SK-N-SH (cell line): ENCODE data around the gene LGR4. TPM values are rescaled to one million over a fixed set of nuclear protein-coding genes. Genes with fewer than 3 reads are reported as not detected.

Experiments used
- CTCF ChIA-PET: fragments of 300-600, 350-600 bp; formaldehyde crosslinking; extraction: SDS; loops from one replicate; lab custom pipeline; 2021; lab: Yijun Ruan, JAX
- POLR2A ChIA-PET: fragments of 350-600 bp; sonication (Branson Sonifier 250); formaldehyde crosslinking; extraction: SDS; loops from one replicate; lab custom pipeline; 2020; ENCODE audit warnings: antibody characterized with exemption, inconsistent platforms; lab: Yijun Ruan, JAX
- DNase-seq: peaks from one replicate; pipeline ENCODE4 v3.0.0; 2012
- H2AFZ ChIP-seq: fragments of 200-600 bp; sonication (generic); 2 replicates; pipeline ENCODE4 v1.8.1; 2016; ENCODE audit warnings: antibody characterized with exemption, mild to moderate bottlenecking, low read depth
- H3F3A ChIP-seq: fragments of 200-600 bp; sonication (generic); replicated peaks from 2 replicates; pipeline ENCODE3; 2016; ENCODE audit warnings: antibody characterized with exemption, mild to moderate bottlenecking; ENCODE audit not compliant: insufficient read depth
- H3K27ac ChIP-seq, 2 experiments: fragments of 200-500 bp in 1 of 2; fragments of 200-600 bp in 1 of 2; sonication (Bioruptor generic) in 1 of 2; sonication (generic), shearing (Covaris generic) in 1 of 2; 2 replicates each; pipeline versions ENCODE4 v1.5.1 to v1.6.1; 2014 to 2016; ENCODE audit warnings: low read depth in 2 of 2, inconsistent platforms in 1 of 2, low read length in 1 of 2, mild to moderate bottlenecking in 1 of 2, mixed read lengths in 1 of 2
- H3K27me3 ChIP-seq: fragments of 200-600 bp; sonication (generic), shearing (Covaris generic); 2 replicates; pipeline ENCODE4 v1.6.1; 2016; ENCODE audit warnings: mixed run types; ENCODE audit not compliant: insufficient read depth
- H3K36me3 ChIP-seq, 2 experiments: fragments of 200-500 bp in 1 of 2; fragments of 200-600 bp in 1 of 2; sonication (Bioruptor generic) in 1 of 2; sonication (generic) in 1 of 2; replicated peaks in 1 of 2; 2 replicates each; pipeline versions ENCODE3 to v1.5.1; 2014 to 2016; ENCODE audit warnings: low read length in 1 of 2, mild to moderate bottlenecking in 1 of 2; ENCODE audit not compliant: insufficient read depth in 2 of 2, control insufficient read depth in 1 of 2
- H3K4me1 ChIP-seq, 2 experiments: fragments of 200-500 bp in 1 of 2; fragments of 200-600 bp in 1 of 2; sonication (Bioruptor generic) in 1 of 2; sonication (generic), shearing (Covaris generic) in 1 of 2; 2 replicates each; pipeline versions ENCODE4 v1.5.1 to v1.6.1; 2014 to 2016; ENCODE audit warnings: low read depth in 1 of 2, low read length in 1 of 2, mixed run types in 1 of 2; ENCODE audit not compliant: insufficient read depth in 2 of 2, control insufficient read depth in 1 of 2
- H3K4me2 ChIP-seq: fragments of 200-600 bp; sonication (generic), shearing (Covaris generic); 2 replicates; pipeline ENCODE4 v1.6.1; 2017; ENCODE audit warnings: mixed run types
- H3K4me3 ChIP-seq, 2 experiments: fragments of 200-500 bp in 1 of 2; fragments of 200-600 bp in 1 of 2; sonication (Bioruptor generic) in 1 of 2; sonication (generic), shearing (Covaris generic) in 1 of 2; 2 replicates each; pipeline versions ENCODE4 v1.5.1 to v1.8.1; 2014 to 2016; ENCODE audit warnings: low read depth in 2 of 2, inconsistent platforms in 1 of 2, low read length in 1 of 2, mild to moderate bottlenecking in 1 of 2, mixed read lengths in 1 of 2, moderate library complexity in 1 of 2
- H3K79me2 ChIP-seq: fragments of 200-600 bp; sonication (generic); 2 replicates; pipeline ENCODE4 v1.8.1; 2017; ENCODE audit warnings: mild to moderate bottlenecking; ENCODE audit not compliant: insufficient read depth
- H3K9ac ChIP-seq: fragments of 200-600 bp; sonication (generic); 2 replicates; pipeline ENCODE4 v1.6.1; 2017; ENCODE audit warnings: mixed run types
- H3K9me2 ChIP-seq: fragments of 200-600 bp; sonication (generic); 2 replicates; pipeline ENCODE4 v1.6.1; 2017; ENCODE audit warnings: mixed run types
- H3K9me3 ChIP-seq: fragments of 200-600 bp; sonication (generic); 2 replicates; pipeline ENCODE4 v1.6.1; 2017; ENCODE audit warnings: mixed run types, mild to moderate bottlenecking, moderate library complexity
- H4K20me1 ChIP-seq: fragments of 200-600 bp; sonication (generic); 2 replicates; pipeline ENCODE4 v1.6.1; 2017; ENCODE audit warnings: mild to moderate bottlenecking, mixed run types; ENCODE audit not compliant: insufficient read depth
- CTCF ChIP-seq: fragments of 200-600 bp; sonication (generic); IDR thresholded peaks from 2 replicates; pipeline ENCODE4 v1.6.1; 2017; ENCODE audit warnings: antibody characterized with exemption, mild to moderate bottlenecking, moderate library complexity
- FOSL2 ChIP-seq: IDR thresholded peaks from 2 replicates; pipeline ENCODE4 v1.4.0; 2012; ENCODE audit warnings: low read depth, mild to moderate bottlenecking, moderate library complexity, borderline replicate concordance
- FOXJ3 ChIP-seq: sonication (generic); formaldehyde crosslinking; IDR thresholded peaks from 2 replicates; pipeline ENCODE4 v1.5.1; 2020; ENCODE audit warnings: mild to moderate bottlenecking, missing genetic modification reagents
- FOXM1 ChIP-seq: IDR thresholded peaks from 2 replicates; pipeline ENCODE4 v1.4.0; 2012; ENCODE audit warnings: low read depth, mild to moderate bottlenecking
- JUND ChIP-seq: IDR thresholded peaks from 2 replicates; pipeline ENCODE4 v1.4.0; 2012
- MAX ChIP-seq: IDR thresholded peaks from 2 replicates; pipeline ENCODE4 v1.4.0; 2012; ENCODE audit warnings: low read depth
- MEF2A ChIP-seq: IDR thresholded peaks from 2 replicates; pipeline ENCODE4 v1.4.0; 2012; ENCODE audit warnings: low read depth, borderline replicate concordance
- NRF1 ChIP-seq: IDR thresholded peaks from 2 replicates; pipeline ENCODE4 v1.6.1; 2012; ENCODE audit warnings: low read depth, mild to moderate bottlenecking, low read length
- REST ChIP-seq: IDR thresholded peaks from 2 replicates; pipeline ENCODE4 v1.6.1; 2012; ENCODE audit warnings: mild to moderate bottlenecking, low read depth, low read length, moderate library complexity
- RXRA ChIP-seq: IDR thresholded peaks from 2 replicates; pipeline ENCODE4 v1.4.0; 2012; ENCODE audit warnings: low read depth, mild to moderate bottlenecking, borderline replicate concordance
- SIN3A ChIP-seq: IDR thresholded peaks from 2 replicates; pipeline ENCODE4 v1.6.1; 2012; ENCODE audit warnings: low read depth, mild to moderate bottlenecking, low read length, moderate library complexity, borderline replicate concordance
- TAF1 ChIP-seq: IDR thresholded peaks from 2 replicates; pipeline ENCODE4 v1.6.1; 2012; ENCODE audit warnings: low read depth, mild to moderate bottlenecking, low read length, moderate library complexity, borderline replicate concordance
- ZBTB33 ChIP-seq: IDR thresholded peaks from 2 replicates; pipeline ENCODE4 v1.4.0; 2012; ENCODE audit warnings: low read depth, borderline replicate concordance
- WGBS: methylation state at CpG from one replicate; pipeline ENCODE4 v1.1.6; 2017; ENCODE audit warnings: low lambda C conversion rate; 5-methylcytosine and 5-hydroxymethylcytosine counted together
- polyA plus RNA-seq, 3 experiments: library from polyadenylated mRNA; depleted of rRNA; stranded (reverse); fragments of >200 nt; gene quantifications; 2 replicates each; pipeline ENCODE4 v1.2.3, GENCODE V29; 2012
- TF ChIP-seq, protein P1 (sequence below): IDR thresholded peaks from 2 replicates; pipeline ENCODE4 v1.4.0; 2012; ENCODE audit warnings: low read depth, borderline replicate concordance
- TF ChIP-seq, protein P2 (sequence below): IDR thresholded peaks from 2 replicates; pipeline ENCODE4; 2012

The LGR4 gene
- polyA plus RNA-seq, 1 of the 3 experiments (the other 2 are of a cell fraction): 2.6 TPM

DNA sequence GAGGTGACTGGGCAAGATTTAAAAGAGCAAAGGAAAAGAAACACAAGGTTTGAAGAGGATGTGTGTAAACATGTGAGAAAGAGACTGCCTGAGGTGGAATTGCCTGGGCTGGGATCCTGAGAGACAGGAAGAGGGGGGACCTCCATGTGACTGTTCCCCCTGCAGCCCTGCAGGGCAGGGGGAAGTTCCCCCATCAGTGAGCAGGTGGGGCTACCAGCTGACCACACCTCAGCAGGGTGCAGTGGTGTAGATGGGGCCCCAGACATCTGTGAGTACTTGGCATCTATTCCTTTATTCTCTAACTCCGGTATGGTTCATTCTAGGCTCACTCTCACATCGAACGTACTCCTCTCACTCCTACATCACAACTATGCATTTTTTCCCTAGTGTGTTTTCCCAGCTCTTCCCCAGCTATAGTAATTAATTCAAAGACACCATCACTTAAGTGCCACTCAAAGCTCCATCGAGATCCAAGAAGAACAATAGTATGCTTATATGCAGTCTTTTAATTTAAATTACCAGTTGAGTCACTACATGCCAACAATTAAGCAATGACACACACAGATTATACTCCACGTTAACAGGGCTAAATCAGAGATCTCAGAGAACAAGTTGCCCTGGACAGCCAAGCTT lies 42.7 kb downstream of the LGR4 start:
- H3F3A ChIP-seq: no peaks in the 10 kb centered on the region
- no peaks in the 10 kb centered on the region for H4K20me1 ChIP-seq
- H3K27ac ChIP-seq: no peak overlapping the region
- ChIA-PET POLR2A (no interaction called here), CTCF (no interaction called here)
- no peak overlapping the region for H2AFZ ChIP-seq
- no peak overlapping the region for H3K9ac ChIP-seq
- no peaks in the 10 kb centered on the region; the same call in 1 of the 2 replicates for H3K79me2 ChIP-seq
- H3K4me1 ChIP-seq: peaks cover 4 to 10% of the 10 kb centered on the region in 2 experiments; a peak in 3 of 4 replicates
- no peak overlapping the region for H3K4me2 ChIP-seq
- H3K36me3 ChIP-seq: no peaks in the 10 kb centered on the region
- H3K9me3 ChIP-seq: no peaks in the 10 kb centered on the region
- WGBS: 57% methylated on average over 5 of the region's 5 CpGs
- no peaks in the 10 kb centered on the region for H3K9me2 ChIP-seq
- H3K27me3 ChIP-seq: no peaks in the 10 kb centered on the region
- peak; percentile 19 for DNase-seq
- no peak overlapping the region for H3K4me3 ChIP-seq
- TF ChIP-seq JUND (no peak), RXRA (no peak), MAX (no peak), NRF1 (no peak), TAF1 (no peak), FOXM1 (no peak), FOXJ3 (CRISPR knock-in tag) (no peak), CTCF (no peak), MEF2A (no peak)
- TF ChIP-seq, protein P1, sequence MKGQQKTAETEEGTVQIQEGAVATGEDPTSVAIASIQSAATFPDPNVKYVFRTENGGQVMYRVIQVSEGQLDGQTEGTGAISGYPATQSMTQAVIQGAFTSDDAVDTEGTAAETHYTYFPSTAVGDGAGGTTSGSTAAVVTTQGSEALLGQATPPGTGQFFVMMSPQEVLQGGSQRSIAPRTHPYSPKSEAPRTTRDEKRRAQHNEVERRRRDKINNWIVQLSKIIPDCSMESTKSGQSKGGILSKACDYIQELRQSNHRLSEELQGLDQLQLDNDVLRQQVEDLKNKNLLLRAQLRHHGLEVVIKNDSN: no peak
- TF ChIP-seq, protein P2, sequence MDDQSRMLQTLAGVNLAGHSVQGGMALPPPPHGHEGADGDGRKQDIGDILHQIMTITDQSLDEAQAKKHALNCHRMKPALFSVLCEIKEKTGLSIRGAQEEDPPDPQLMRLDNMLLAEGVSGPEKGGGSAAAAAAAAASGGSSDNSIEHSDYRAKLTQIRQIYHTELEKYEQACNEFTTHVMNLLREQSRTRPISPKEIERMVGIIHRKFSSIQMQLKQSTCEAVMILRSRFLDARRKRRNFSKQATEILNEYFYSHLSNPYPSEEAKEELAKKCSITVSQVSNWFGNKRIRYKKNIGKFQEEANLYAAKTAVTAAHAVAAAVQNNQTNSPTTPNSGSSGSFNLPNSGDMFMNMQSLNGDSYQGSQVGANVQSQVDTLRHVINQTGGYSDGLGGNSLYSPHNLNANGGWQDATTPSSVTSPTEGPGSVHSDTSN: no peak

DNA sequence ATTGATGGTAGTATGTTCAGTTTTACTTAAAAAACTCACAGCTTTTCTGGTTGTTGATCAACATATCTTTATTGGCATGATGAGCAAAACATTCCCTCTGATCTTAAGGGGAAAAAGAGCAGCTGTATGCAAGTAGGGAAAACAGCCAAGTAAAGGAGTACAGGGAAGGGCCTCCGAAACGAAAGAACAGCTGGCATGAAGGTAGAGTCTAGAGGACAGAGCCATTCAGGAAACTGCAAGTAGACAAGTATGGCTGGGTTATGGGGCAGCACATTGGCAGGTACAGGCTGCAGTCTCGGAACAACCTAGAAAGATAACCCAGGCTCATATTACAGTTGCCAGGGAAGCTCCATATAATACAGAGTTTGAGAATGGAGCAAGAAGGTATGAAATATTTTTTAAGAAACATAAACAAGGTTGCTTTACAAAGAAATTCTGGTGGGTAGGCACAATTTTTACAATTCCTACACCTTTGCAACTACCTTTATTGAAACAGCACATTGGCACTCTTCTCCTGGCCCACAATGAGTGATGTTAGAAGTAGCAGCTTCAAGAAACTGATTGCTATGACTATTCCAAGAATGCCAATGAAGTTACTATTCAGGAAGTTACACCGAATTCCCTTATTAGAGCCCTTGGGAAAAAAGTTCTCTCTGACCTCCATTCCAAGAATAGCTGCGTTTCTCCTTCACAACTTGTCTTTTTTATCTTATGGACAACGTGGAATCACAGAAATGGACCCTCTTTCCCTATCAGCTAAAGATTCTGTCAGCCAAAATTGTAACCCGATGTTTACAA lies 45.2 kb downstream of the LGR4 start:
- Histone ChIP-seq H3K79me2 (no peaks in the 10 kb centered on the region), H3F3A (no peaks in the 10 kb centered on the region), H3K27me3 (no peaks in the 10 kb centered on the region), H2AFZ (no peak overlapping the region), H3K36me3 (no peaks in the 10 kb centered on the region), H3K4me2 (no peak overlapping the region), H3K4me1 (peaks cover 6 to 16% of the 10 kb centered on the region in 2 experiments; a peak in 3 of 4 replicates), H3K27ac (no peak overlapping the region), H3K4me3 (no peak overlapping the region), H3K9me3 (no peaks in the 10 kb centered on the region), H3K9me2 (no peaks in the 10 kb centered on the region), H3K9ac (no peak overlapping the region), H4K20me1 (no peaks in the 10 kb centered on the region)
- CTCF ChIA-PET: interaction anchor here (1.4 kb wide), 1 partner anchor 38 kb away, joined by 7 read pairs; no protein-coding TSS in a partner anchor
- no peak for DNase-seq
- POLR2A ChIA-PET: no interaction called here
- 78% methylated on average over 7 of the region's 7 CpGs for WGBS
- TF ChIP-seq MEF2A: no peak
- no peak for TF ChIP-seq SIN3A
- no peak for TF ChIP-seq FOSL2
- TF ChIP-seq ZBTB33: no peak
- TF ChIP-seq REST: no peak
